GM15510 (cell line): ENCODE results near the gene PTPRU.

Experiments used
- POLR2A ChIP-seq: IDR thresholded peaks from 3 replicates; pipeline ENCODE4 v1.6.1; 2011; ENCODE audit warnings: borderline replicate concordance; ENCODE audit not compliant: insufficient read length; ENCODE audit errors: extremely low read depth

The PTPRU gene

GRCh38 chr1:29249170-29249691 is 12.9 kb downstream of the PTPRU start:
- no peak for TF ChIP-seq POLR2A

- TF ChIP-seq POLR2A: no peak
These were observed 13.7 kb downstream of the PTPRU start for GRCh38 chr1:29249951-29250581.

- TF ChIP-seq POLR2A: no peak
These were observed 15.1 kb downstream of the PTPRU start for GRCh38 chr1:29251164-29252124.

- TF ChIP-seq POLR2A: no peak
These were observed 16.9 kb downstream of the PTPRU start for GRCh38 chr1:29253180-29253579.

- no peak for TF ChIP-seq POLR2A
These were observed 18.0 kb downstream of the PTPRU start for GRCh38 chr1:29254346-29254745.

GRCh38 chr1:29255134-29255666 is 18.9 kb downstream of the PTPRU start:
- no peak for TF ChIP-seq POLR2A

GRCh38 chr1:29256394-29256793 is 20.1 kb downstream of the PTPRU start:
- TF ChIP-seq POLR2A: no peak

- no peak for TF ChIP-seq POLR2A
These were observed 20.9 kb downstream of the PTPRU start for GRCh38 chr1:29256979-29257804.

- no peak for TF ChIP-seq POLR2A
These were observed 22.1 kb downstream of the PTPRU start for GRCh38 chr1:29258189-29258975.

GRCh38 chr1:29258976-29259801 is 22.9 kb downstream of the PTPRU start:
- no peak for TF ChIP-seq POLR2A

GRCh38 chr1:29259802-29260441 is 23.6 kb downstream of the PTPRU start:
- TF ChIP-seq POLR2A: no peak

GRCh38 chr1:29260531-29260930 is 24.2 kb downstream of the PTPRU start:
- TF ChIP-seq POLR2A: no peak
